GM18909 (cell line): Measurements from ENCODE around the gene ADAMTS19.
"Not testable (repeated sequence)": the region's sequence is repeated elsewhere in the genome, so short reads cannot be mapped to it uniquely, and the experiment has no call there.

ENCODE experiments used
- ATAC-seq: cut with Tn5 transposase; IDR thresholded peaks from one replicate; pipeline ENCODE4 v1.9.1; 2021; ENCODE audit warnings: mild to moderate bottlenecking; ENCODE audit not compliant: unreplicated experiment, poor library complexity

Gene ADAMTS19

GRCh38 chr5:129563585-129563984 lies 103.5 kb downstream of the ADAMTS19 start:
- no peak for ATAC-seq

GRCh38 chr5:129569295-129569694 lies 109.2 kb downstream of the ADAMTS19 start:
- no peak for ATAC-seq

- ATAC-seq = no peak
Observed at GRCh38 chr5:129572060-129572459, 112.0 kb downstream of the ADAMTS19 start.

- ATAC-seq = not testable (repeated sequence)
Observed at GRCh38 chr5:129584496-129584895, 124.4 kb downstream of the ADAMTS19 start.

- ATAC-seq = no peak
Observed at GRCh38 chr5:129591508-129592160, 131.5 kb downstream of the ADAMTS19 start.

GRCh38 chr5:129593525-129593924 lies 133.4 kb downstream of the ADAMTS19 start:
- ATAC-seq = no peak

GRCh38 chr5:129601576-129601975 lies 141.5 kb downstream of the ADAMTS19 start:
- ATAC-seq = no peak

GRCh38 chr5:129608350-129608749 lies 148.3 kb downstream of the ADAMTS19 start:
- ATAC-seq = no peak

GRCh38 chr5:129609710-129610109 lies 149.6 kb downstream of the ADAMTS19 start:
- peak; percentile 97 for ATAC-seq

GRCh38 chr5:129616517-129616916 lies 156.4 kb downstream of the ADAMTS19 start:
- no peak for ATAC-seq

GRCh38 chr5:129617206-129617605 lies 157.1 kb downstream of the ADAMTS19 start:
- no peak for ATAC-seq

- ATAC-seq = no peak
Observed at GRCh38 chr5:129619782-129620181, 159.7 kb downstream of the ADAMTS19 start.

GRCh38 chr5:129622531-129622930 lies 162.4 kb downstream of the ADAMTS19 start:
- ATAC-seq = no peak

- no peak for ATAC-seq
Observed at GRCh38 chr5:129629575-129629974, 169.5 kb downstream of the ADAMTS19 start.

- no peak for ATAC-seq
Observed at GRCh38 chr5:129630101-129630500, 170.0 kb downstream of the ADAMTS19 start.

GRCh38 chr5:129631961-129632360 lies 171.9 kb downstream of the ADAMTS19 start:
- ATAC-seq = no peak

- not testable (repeated sequence) for ATAC-seq
Observed at GRCh38 chr5:129637501-129637900, 177.4 kb downstream of the ADAMTS19 start.

- no peak for ATAC-seq
Observed at GRCh38 chr5:129639331-129639730, 179.2 kb downstream of the ADAMTS19 start.

- no peak for ATAC-seq
Observed at GRCh38 chr5:129652349-129653056, 192.4 kb downstream of the ADAMTS19 start.

- no peak for ATAC-seq
Observed at GRCh38 chr5:129653057-129653375, 192.9 kb downstream of the ADAMTS19 start.

GRCh38 chr5:129653442-129653841 lies 193.3 kb downstream of the ADAMTS19 start:
- no peak for ATAC-seq

- ATAC-seq = no peak
Observed at GRCh38 chr5:129656952-129657351, 196.9 kb downstream of the ADAMTS19 start.
